Neural cell (in vitro differentiated cells): ENCODE results near the gene LGALS3BP. TPM values are rescaled to one million over a fixed set of nuclear protein-coding genes. Genes with fewer than 3 reads are reported as not detected.
"Not testable (repeated sequence)": the region's sequence is repeated elsewhere in the genome, so short reads cannot be mapped to it uniquely, and the experiment has no call there.

Source experiments
- H2AFZ ChIP-seq: fragments of 200-600, 300-800 bp; sonication (generic), shearing (Covaris generic); 2 replicates; pipeline ENCODE4 v1.6.0; 2014; ENCODE audit warnings: low read depth, mild to moderate bottlenecking, antibody characterized with exemption, low read length, moderate library complexity
- H3F3A ChIP-seq: fragments of 200-600 bp; shearing (Covaris generic); 2 replicates; pipeline ENCODE4 v1.6.1; 2016; ENCODE audit warnings: mild to moderate bottlenecking, moderate library complexity, mixed read lengths, antibody characterized with exemption, low read length; ENCODE audit not compliant: insufficient read depth, poor library complexity, severe bottlenecking
- H3K27ac ChIP-seq: fragments of 200-600, 300-800 bp; sonication (generic), shearing (Covaris generic); 2 replicates; pipeline ENCODE4 v1.5.1; 2014; ENCODE audit warnings: mild to moderate bottlenecking, low read length, moderate library complexity
- H3K27me3 ChIP-seq: fragments of 300-800, 200-600 bp; sonication (generic), shearing (Covaris generic); 2 replicates; pipeline ENCODE4 v1.6.0; 2014; ENCODE audit warnings: mild to moderate bottlenecking, low read depth, low read length, moderate library complexity; ENCODE audit not compliant: insufficient read depth
- H3K36me3 ChIP-seq: fragments of 300-800, 200-600 bp; sonication (generic), shearing (Covaris generic); 2 replicates; pipeline ENCODE4 v1.5.1; 2014; ENCODE audit warnings: mild to moderate bottlenecking, antibody characterized with exemption, low read length, moderate library complexity; ENCODE audit not compliant: insufficient read depth
- H3K4me2 ChIP-seq: fragments of 300-800, 200-600 bp; sonication (generic), shearing (Covaris generic); 2 replicates; pipeline ENCODE4 v1.6.0; 2014; ENCODE audit warnings: mild to moderate bottlenecking, low read length
- H3K4me3 ChIP-seq: fragments of 300-800, 200-600 bp; sonication (generic), shearing (Covaris generic); 2 replicates; pipeline ENCODE4 v1.5.1; 2014; ENCODE audit warnings: mild to moderate bottlenecking, low read length, moderate library complexity
- H3K79me2 ChIP-seq: fragments of 200-600 bp; shearing (Covaris generic); replicated peaks from 2 replicates; pipeline ENCODE4 v1.6.0; 2014; ENCODE audit warnings: mild to moderate bottlenecking, low read length, moderate library complexity; ENCODE audit not compliant: insufficient read depth
- H3K9ac ChIP-seq: fragments of 300-800, 200-600 bp; sonication (generic), shearing (Covaris generic); 2 replicates; pipeline ENCODE4 v1.6.1; 2016; ENCODE audit warnings: mild to moderate bottlenecking, low read length, mixed read lengths
- H3K9me2 ChIP-seq: fragments of 200-600 bp; shearing (Covaris generic); 2 replicates; pipeline ENCODE4 v1.6.1; 2016; ENCODE audit warnings: mild to moderate bottlenecking, low read length, mixed read lengths; ENCODE audit not compliant: insufficient read depth
- H3K9me3 ChIP-seq: fragments of 200-600, 300-800 bp; sonication (generic), shearing (Covaris generic); 2 replicates; pipeline ENCODE4 v1.6.1; 2016; ENCODE audit warnings: mild to moderate bottlenecking, mixed run types, low read length, moderate library complexity, mixed read lengths
- H4K20me1 ChIP-seq: fragments of 200-600 bp; shearing (Covaris generic); 2 replicates; pipeline ENCODE4 v1.6.1; 2016; ENCODE audit warnings: mild to moderate bottlenecking, mixed run types; ENCODE audit not compliant: insufficient read depth
- EP300 ChIP-seq: fragments of 450-650 bp; conservative IDR thresholded peaks from 2 replicates; pipeline ENCODE4 v1.6.1; 2014; ENCODE audit warnings: antibody characterized with exemption, mild to moderate bottlenecking, moderate library complexity; ENCODE audit not compliant: poor library complexity, severe bottlenecking
- EZH2 ChIP-seq: fragments of 200-600, 300-800 bp; shearing (Covaris generic), sonication (generic); IDR thresholded peaks from 2 replicates; pipeline ENCODE4 v1.6.1; 2014; ENCODE audit warnings: antibody characterized with exemption, low read length, borderline replicate concordance, mild to moderate bottlenecking; ENCODE audit not compliant: insufficient read depth, poor library complexity, severe bottlenecking
- MXI1 ChIP-seq: fragments of 450-650 bp; conservative IDR thresholded peaks from 2 replicates; pipeline ENCODE4 v1.6.1; 2014; ENCODE audit warnings: antibody characterized with exemption, mild to moderate bottlenecking; ENCODE audit not compliant: poor library complexity, severe bottlenecking
- POLR2AphosphoS5 ChIP-seq: IDR thresholded peaks from 2 replicates; pipeline ENCODE4 v1.6.1; 2012
- RAD21 ChIP-seq: fragments of 450-650 bp; conservative IDR thresholded peaks from 2 replicates; pipeline ENCODE4 v1.6.1; 2014; ENCODE audit warnings: antibody characterized with exemption, mild to moderate bottlenecking, moderate library complexity
- SMC3 ChIP-seq: fragments of 450-650 bp; conservative IDR thresholded peaks from 2 replicates; pipeline ENCODE4 v1.6.1; 2014; ENCODE audit warnings: antibody characterized with exemption, mild to moderate bottlenecking, moderate library complexity; ENCODE audit not compliant: poor library complexity
- TAF1 ChIP-seq: IDR thresholded peaks from 2 replicates; pipeline ENCODE4 v1.6.1; 2012; ENCODE audit warnings: low read depth
- polyA plus RNA-seq: library from polyadenylated mRNA; depleted of rRNA; stranded (reverse); fragments of >200 nt; gene quantifications from 2 replicates; pipeline ENCODE4 v1.2.3, GENCODE V29; 2014
- TF ChIP-seq, protein P1 (sequence below): fragments of 450-650 bp; IDR thresholded peaks from 2 replicates; pipeline ENCODE4 v1.5.1; 2014; ENCODE audit warnings: antibody characterized with exemption, mild to moderate bottlenecking, moderate library complexity; ENCODE audit not compliant: poor library complexity, severe bottlenecking
- TF ChIP-seq, protein P2 (sequence below): IDR thresholded peaks from 2 replicates; pipeline ENCODE4 v1.6.1; 2012; ENCODE audit warnings: borderline replicate concordance

The LGALS3BP gene
- polyA plus RNA-seq, 1 donor from 2014 or later: 5.4 TPM

DNA sequence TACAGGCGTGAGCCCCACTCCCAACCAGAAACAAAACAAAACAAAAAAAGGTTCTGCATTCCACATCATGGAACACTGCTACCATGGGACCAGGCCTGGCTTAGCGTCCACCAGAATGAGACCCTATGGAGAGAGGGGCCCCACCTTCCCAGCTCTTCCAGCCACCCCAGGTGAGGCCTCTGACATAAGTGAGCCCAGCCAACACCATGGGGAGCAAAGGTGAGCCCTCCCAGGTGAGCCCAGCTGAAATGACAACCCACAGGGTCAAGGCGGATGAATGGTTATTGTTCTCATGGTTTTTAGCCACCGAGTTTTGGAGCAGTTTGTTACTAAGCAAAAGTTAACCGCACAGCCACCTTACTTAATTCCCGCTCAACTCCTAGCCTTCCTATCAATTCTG, 16.3 kb downstream of the LGALS3BP start:
- H3K27me3 ChIP-seq: no peaks in the 10 kb centered on the region
- H3K79me2 ChIP-seq: no peaks in the 10 kb centered on the region
- no peaks in the 10 kb centered on the region for H3K36me3 ChIP-seq
- H2AFZ ChIP-seq: no peak overlapping the region
- H3K4me2 ChIP-seq: no peak overlapping the region
- TF ChIP-seq RAD21 (no peak), SMC3 (no peak), TAF1 (no peak), EP300 (no peak), EZH2 (no peak), MXI1 (no peak), POLR2AphosphoS5 (no peak)
- TF ChIP-seq, protein P1, sequence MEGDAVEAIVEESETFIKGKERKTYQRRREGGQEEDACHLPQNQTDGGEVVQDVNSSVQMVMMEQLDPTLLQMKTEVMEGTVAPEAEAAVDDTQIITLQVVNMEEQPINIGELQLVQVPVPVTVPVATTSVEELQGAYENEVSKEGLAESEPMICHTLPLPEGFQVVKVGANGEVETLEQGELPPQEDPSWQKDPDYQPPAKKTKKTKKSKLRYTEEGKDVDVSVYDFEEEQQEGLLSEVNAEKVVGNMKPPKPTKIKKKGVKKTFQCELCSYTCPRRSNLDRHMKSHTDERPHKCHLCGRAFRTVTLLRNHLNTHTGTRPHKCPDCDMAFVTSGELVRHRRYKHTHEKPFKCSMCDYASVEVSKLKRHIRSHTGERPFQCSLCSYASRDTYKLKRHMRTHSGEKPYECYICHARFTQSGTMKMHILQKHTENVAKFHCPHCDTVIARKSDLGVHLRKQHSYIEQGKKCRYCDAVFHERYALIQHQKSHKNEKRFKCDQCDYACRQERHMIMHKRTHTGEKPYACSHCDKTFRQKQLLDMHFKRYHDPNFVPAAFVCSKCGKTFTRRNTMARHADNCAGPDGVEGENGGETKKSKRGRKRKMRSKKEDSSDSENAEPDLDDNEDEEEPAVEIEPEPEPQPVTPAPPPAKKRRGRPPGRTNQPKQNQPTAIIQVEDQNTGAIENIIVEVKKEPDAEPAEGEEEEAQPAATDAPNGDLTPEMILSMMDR: no peak
- TF ChIP-seq, protein P2, sequence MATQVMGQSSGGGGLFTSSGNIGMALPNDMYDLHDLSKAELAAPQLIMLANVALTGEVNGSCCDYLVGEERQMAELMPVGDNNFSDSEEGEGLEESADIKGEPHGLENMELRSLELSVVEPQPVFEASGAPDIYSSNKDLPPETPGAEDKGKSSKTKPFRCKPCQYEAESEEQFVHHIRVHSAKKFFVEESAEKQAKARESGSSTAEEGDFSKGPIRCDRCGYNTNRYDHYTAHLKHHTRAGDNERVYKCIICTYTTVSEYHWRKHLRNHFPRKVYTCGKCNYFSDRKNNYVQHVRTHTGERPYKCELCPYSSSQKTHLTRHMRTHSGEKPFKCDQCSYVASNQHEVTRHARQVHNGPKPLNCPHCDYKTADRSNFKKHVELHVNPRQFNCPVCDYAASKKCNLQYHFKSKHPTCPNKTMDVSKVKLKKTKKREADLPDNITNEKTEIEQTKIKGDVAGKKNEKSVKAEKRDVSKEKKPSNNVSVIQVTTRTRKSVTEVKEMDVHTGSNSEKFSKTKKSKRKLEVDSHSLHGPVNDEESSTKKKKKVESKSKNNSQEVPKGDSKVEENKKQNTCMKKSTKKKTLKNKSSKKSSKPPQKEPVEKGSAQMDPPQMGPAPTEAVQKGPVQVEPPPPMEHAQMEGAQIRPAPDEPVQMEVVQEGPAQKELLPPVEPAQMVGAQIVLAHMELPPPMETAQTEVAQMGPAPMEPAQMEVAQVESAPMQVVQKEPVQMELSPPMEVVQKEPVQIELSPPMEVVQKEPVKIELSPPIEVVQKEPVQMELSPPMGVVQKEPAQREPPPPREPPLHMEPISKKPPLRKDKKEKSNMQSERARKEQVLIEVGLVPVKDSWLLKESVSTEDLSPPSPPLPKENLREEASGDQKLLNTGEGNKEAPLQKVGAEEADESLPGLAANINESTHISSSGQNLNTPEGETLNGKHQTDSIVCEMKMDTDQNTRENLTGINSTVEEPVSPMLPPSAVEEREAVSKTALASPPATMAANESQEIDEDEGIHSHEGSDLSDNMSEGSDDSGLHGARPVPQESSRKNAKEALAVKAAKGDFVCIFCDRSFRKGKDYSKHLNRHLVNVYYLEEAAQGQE: no peak
- H3F3A ChIP-seq: no peaks in the 10 kb centered on the region
- H3K9me3 ChIP-seq: no peaks in the 10 kb centered on the region
- no peak overlapping the region for H3K9ac ChIP-seq
- no peaks in the 10 kb centered on the region for H3K9me2 ChIP-seq
- H4K20me1 ChIP-seq: no peaks in the 10 kb centered on the region
- H3K4me3 ChIP-seq: no peak overlapping the region
- H3K27ac ChIP-seq: no peak overlapping the region

DNA sequence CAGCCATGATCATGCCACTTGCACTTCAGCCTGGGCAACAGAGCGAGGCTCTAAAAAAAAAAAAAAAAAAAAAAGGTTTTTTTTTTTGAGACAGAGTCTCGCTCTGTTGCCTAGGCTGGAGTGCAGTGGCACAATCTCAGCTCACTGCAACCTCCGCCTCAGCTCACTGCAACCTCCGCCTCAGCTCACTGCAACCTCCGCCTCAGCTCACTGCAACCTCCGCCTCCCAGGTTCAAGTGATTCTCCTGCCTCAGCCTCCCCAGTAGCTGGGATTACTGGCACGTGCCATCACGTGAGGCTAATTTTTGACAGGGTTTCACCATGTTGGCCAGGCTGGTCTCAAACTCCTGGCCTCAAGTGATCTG, 16.8 kb downstream of the LGALS3BP start:
- not testable (repeated sequence) for H3K27ac ChIP-seq, H3K27me3 ChIP-seq, H3K4me2 ChIP-seq, H3K9me3 ChIP-seq, H4K20me1 ChIP-seq, H3K36me3 ChIP-seq, H3K4me3 ChIP-seq, H3K79me2 ChIP-seq, H2AFZ ChIP-seq, H3K9me2 ChIP-seq, H3F3A ChIP-seq, H3K9ac ChIP-seq

DNA sequence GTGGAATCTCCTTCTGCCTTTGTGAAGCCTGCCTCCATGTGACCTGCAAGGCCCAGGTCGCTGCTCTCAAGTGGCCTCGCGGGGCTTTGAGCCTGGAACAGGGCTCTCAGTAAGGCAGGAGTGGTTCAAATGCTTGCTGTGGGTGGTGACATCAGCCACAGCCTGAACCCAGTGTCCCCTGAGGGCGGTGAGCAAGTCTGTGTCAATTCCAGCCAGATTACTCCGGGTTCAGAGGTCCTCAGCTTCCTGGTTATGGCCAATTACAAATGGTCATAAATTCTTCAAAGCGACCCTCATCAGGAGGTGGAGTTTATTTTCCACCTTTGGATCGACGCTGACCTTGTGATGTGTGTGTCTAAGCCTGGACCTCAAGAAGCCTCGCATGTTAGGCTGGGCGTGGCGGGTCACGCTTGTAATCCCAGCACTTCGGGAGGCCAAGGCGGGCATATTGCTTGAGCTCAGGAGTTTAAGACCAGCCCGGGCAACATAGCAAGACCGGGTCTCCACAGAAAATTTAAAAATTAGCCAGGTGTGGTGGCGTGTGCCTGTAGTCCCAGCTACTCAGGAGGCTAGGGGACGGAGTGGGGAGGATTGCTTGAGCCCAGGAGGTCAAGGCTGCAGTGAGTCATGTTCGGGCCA, 17.3 kb downstream of the LGALS3BP start:
- Histone ChIP-seq H3K9ac (no peak overlapping the region), H3K36me3 (no peaks in the 10 kb centered on the region), H3K27me3 (no peaks in the 10 kb centered on the region), H3K9me3 (no peaks in the 10 kb centered on the region), H3K79me2 (no peaks in the 10 kb centered on the region), H3K27ac (no peak overlapping the region), H4K20me1 (no peaks in the 10 kb centered on the region), H3K4me3 (no peak overlapping the region), H2AFZ (no peak overlapping the region), H3K9me2 (no peaks in the 10 kb centered on the region), H3K4me2 (no peak overlapping the region), H3F3A (no peaks in the 10 kb centered on the region)
- TF ChIP-seq EZH2 (no peak), RAD21 (no peak), MXI1 (no peak), SMC3 (no peak), TAF1 (no peak), EP300 (no peak), POLR2AphosphoS5 (no peak)
- TF ChIP-seq, protein P1: no peak
- TF ChIP-seq, protein P2: no peak
